SJSA1 (cell line): Measurements from ENCODE around the gene SEPTIN3. TPM values are rescaled to one million over a fixed set of nuclear protein-coding genes. Genes with fewer than 3 reads are reported as not detected.

Experiments
- DNase-seq, 2 experiments: peaks; one replicate each; pipeline ENCODE4 v3.0.0-alpha.2; 2015 to 2020; ENCODE audit warnings: low spot score in 2 of 2, low read depth in 1 of 2
- H3K27ac ChIP-seq: fragments of 250-450 bp; sonication (Bioruptor Pico); 2 replicates; pipeline ENCODE4 v1.5.1; 2020; ENCODE audit warnings: mild to moderate bottlenecking, moderate library complexity
- H3K27me3 ChIP-seq: fragments of 250-450 bp; sonication (Bioruptor Pico); replicated peaks from 2 replicates; pipeline ENCODE4 v1.5.1; 2020; ENCODE audit warnings: mild to moderate bottlenecking, moderate library complexity
- H3K36me3 ChIP-seq: fragments of 250-450 bp; sonication (Bioruptor Pico); 2 replicates; pipeline ENCODE4 v1.5.1; 2020; ENCODE audit warnings: mild to moderate bottlenecking
- H3K4me1 ChIP-seq: fragments of 250-450 bp; sonication (Bioruptor Pico); replicated peaks from 2 replicates; pipeline ENCODE4 v1.6.1; 2021; ENCODE audit warnings: mild to moderate bottlenecking
- H3K4me3 ChIP-seq: fragments of 250-450 bp; sonication (Bioruptor Pico); 2 replicates; pipeline ENCODE4 v1.5.1; 2020; ENCODE audit warnings: mild to moderate bottlenecking
- H3K9me3 ChIP-seq: fragments of 250-450 bp; sonication (Bioruptor Pico); replicated peaks from 2 replicates; pipeline ENCODE4 v1.5.1; 2020; ENCODE audit warnings: mild to moderate bottlenecking
- total RNA-seq: library from RNA; depleted of rRNA; stranded (reverse); fragments of >200 nt; shearing (Covaris generic); gene quantifications from 2 replicates; pipeline ENCODE4 v1.2.3, GENCODE V29; 2014

Gene SEPTIN3
- total RNA-seq, 1 experiment from 2014 or later, result not detected

GRCh38 chr22:41951898-41952474, 17.3 kb upstream of the SEPTIN3 start, which contains the start of gene SMIM45:
TSS of gene SMIM45 (plus strand) at chr22:41952150.
- Histone ChIP-seq H3K36me3 (no peaks in the 10 kb centered on the region), H3K4me3 (no peak within 1 kb of the TSS), H3K9me3 (no peaks in the 10 kb centered on the region), H3K4me1 (peaks cover 4% of the 10 kb centered on the region; the same call in 1 of the 2 replicates), H3K27ac (no peak within 1 kb of the TSS), H3K27me3 (no peaks in the 10 kb centered on the region)
- DNase-seq, result no peak

- no peak for DNase-seq
- Histone ChIP-seq H3K27ac (no peak overlapping the region), H3K4me1 (no peaks in the 10 kb centered on the region), H3K36me3 (no peaks in the 10 kb centered on the region), H3K9me3 (no peaks in the 10 kb centered on the region), H3K27me3 (no peaks in the 10 kb centered on the region), H3K4me3 (no peak overlapping the region)
These were observed 16.5 kb upstream of the SEPTIN3 start for GRCh38 chr22:41952713-41953112.

- Histone ChIP-seq H3K27ac (no peak overlapping the region), H3K4me3 (no peak overlapping the region), H3K36me3 (no peaks in the 10 kb centered on the region), H3K4me1 (no peaks in the 10 kb centered on the region), H3K9me3 (no peaks in the 10 kb centered on the region), H3K27me3 (no peaks in the 10 kb centered on the region)
- DNase-seq, result no peak
These were observed 11.2 kb upstream of the SEPTIN3 start for GRCh38 chr22:41957941-41958556.

- Histone ChIP-seq H3K4me1 (no peaks in the 10 kb centered on the region), H3K27ac (no peak overlapping the region), H3K9me3 (no peaks in the 10 kb centered on the region), H3K27me3 (no peaks in the 10 kb centered on the region), H3K36me3 (no peaks in the 10 kb centered on the region), H3K4me3 (no peak overlapping the region)
- DNase-seq, result no peak
These were observed 5.7 kb upstream of the SEPTIN3 start for GRCh38 chr22:41963453-41964111.

- no peaks in the 10 kb centered on the region for H3K9me3 ChIP-seq
- H3K27ac ChIP-seq, result no peak overlapping the region
- H3K36me3 ChIP-seq, result no peaks in the 10 kb centered on the region
- DNase-seq, result no peak
- no peaks in the 10 kb centered on the region for H3K4me1 ChIP-seq
- no peaks in the 10 kb centered on the region for H3K27me3 ChIP-seq
- no peak overlapping the region for H3K4me3 ChIP-seq
These were observed 5.1 kb upstream of the SEPTIN3 start for GRCh38 chr22:41964112-41964491.

- no peaks in the 10 kb centered on the region for H3K9me3 ChIP-seq
- H3K27me3 ChIP-seq, result no peaks in the 10 kb centered on the region
- H3K36me3 ChIP-seq, result no peaks in the 10 kb centered on the region
- no peak overlapping the region for H3K27ac ChIP-seq
- no peak overlapping the region for H3K4me3 ChIP-seq
- no peaks in the 10 kb centered on the region for H3K4me1 ChIP-seq
- no peak for DNase-seq
These were observed 3.0 kb upstream of the SEPTIN3 start for GRCh38 chr22:41966225-41966606.

GRCh38 chr22:41966607-41967240, 2.5 kb upstream of the SEPTIN3 start:
- no peaks in the 10 kb centered on the region for H3K4me1 ChIP-seq
- no peak overlapping the region for H3K4me3 ChIP-seq
- peak in 1 of 2 experiments; percentile 41 for DNase-seq
- 0 out of 2 replicates have a peak, but pooled peaks cover under 1% of the 10 kb centered on the region for H3K27me3 ChIP-seq
- no peaks in the 10 kb centered on the region for H3K36me3 ChIP-seq
- H3K9me3 ChIP-seq, result no peaks in the 10 kb centered on the region
- no peak overlapping the region for H3K27ac ChIP-seq

- Histone ChIP-seq H3K36me3 (no peaks in the 10 kb centered on the region), H3K27me3 (peaks cover 11% of the 10 kb centered on the region), H3K4me3 (no peak overlapping the region), H3K27ac (no peak overlapping the region), H3K9me3 (no peaks in the 10 kb centered on the region), H3K4me1 (no peaks in the 10 kb centered on the region)
- DNase-seq, result no peak
These were observed 642 bp upstream of the SEPTIN3 start for GRCh38 chr22:41968601-41969000.

- no peak overlapping the region for H3K27ac ChIP-seq
- H3K36me3 ChIP-seq, result no peaks in the 10 kb centered on the region
- no peak for DNase-seq
- no peaks in the 10 kb centered on the region for H3K9me3 ChIP-seq
- no peak overlapping the region for H3K4me3 ChIP-seq
- peaks cover 27% of the 10 kb centered on the region for H3K27me3 ChIP-seq
- no peaks in the 10 kb centered on the region for H3K4me1 ChIP-seq
These were observed 1.4 kb downstream of the SEPTIN3 start for GRCh38 chr22:41970601-41971000.

- Histone ChIP-seq H3K9me3 (no peaks in the 10 kb centered on the region), H3K27me3 (peaks cover 35% of the 10 kb centered on the region), H3K27ac (no peak overlapping the region), H3K4me3 (no peak overlapping the region), H3K4me1 (peaks cover 3% of the 10 kb centered on the region), H3K36me3 (no peaks in the 10 kb centered on the region)
- DNase-seq, result no peak
These were observed 2.2 kb downstream of the SEPTIN3 start for GRCh38 chr22:41971431-41971830.

- Histone ChIP-seq H3K36me3 (no peaks in the 10 kb centered on the region), H3K9me3 (no peaks in the 10 kb centered on the region), H3K27me3 (peaks cover 53% of the 10 kb centered on the region), H3K4me3 (no peak overlapping the region), H3K4me1 (peaks cover 7% of the 10 kb centered on the region), H3K27ac (no peak overlapping the region)
- DNase-seq, result no peak
These were observed 5.5 kb downstream of the SEPTIN3 start for GRCh38 chr22:41974691-41975290.

GRCh38 chr22:41975299-41976069, 6.2 kb downstream of the SEPTIN3 start:
- no peaks in the 10 kb centered on the region for H3K36me3 ChIP-seq
- no peak overlapping the region for H3K27ac ChIP-seq
- H3K27me3 ChIP-seq, result peaks cover 53% of the 10 kb centered on the region
- no peak for DNase-seq
- H3K4me3 ChIP-seq, result no peak overlapping the region
- no peaks in the 10 kb centered on the region for H3K9me3 ChIP-seq
- peaks cover 7% of the 10 kb centered on the region for H3K4me1 ChIP-seq
